ENCODE results near the gene FAM120A.

GRCh38 chr9:93574091-93574899 is 122.8 kb downstream of the FAM120A start:
- no peak for TF ChIP-seq CTCF (IDR thresholded peaks at IDR 0.05 in 4 of 5, conservative IDR thresholded peaks at IDR 0.05 in 1 of 5)
- no peak for TF ChIP-seq POLR2A (IDR thresholded peaks at IDR 0.05)
